Measurements from ENCODE around the gene TTLL9. TPM values are rescaled to one million over a fixed set of nuclear protein-coding genes. Genes with fewer than 3 reads are reported as not detected.
A peak's percentile ranks its signal among the peaks of the same experiment; 100 is the strongest.

Gene TTLL9
- polyA plus RNA-seq, 1 donor from 2014 or later = not detected

DNA sequence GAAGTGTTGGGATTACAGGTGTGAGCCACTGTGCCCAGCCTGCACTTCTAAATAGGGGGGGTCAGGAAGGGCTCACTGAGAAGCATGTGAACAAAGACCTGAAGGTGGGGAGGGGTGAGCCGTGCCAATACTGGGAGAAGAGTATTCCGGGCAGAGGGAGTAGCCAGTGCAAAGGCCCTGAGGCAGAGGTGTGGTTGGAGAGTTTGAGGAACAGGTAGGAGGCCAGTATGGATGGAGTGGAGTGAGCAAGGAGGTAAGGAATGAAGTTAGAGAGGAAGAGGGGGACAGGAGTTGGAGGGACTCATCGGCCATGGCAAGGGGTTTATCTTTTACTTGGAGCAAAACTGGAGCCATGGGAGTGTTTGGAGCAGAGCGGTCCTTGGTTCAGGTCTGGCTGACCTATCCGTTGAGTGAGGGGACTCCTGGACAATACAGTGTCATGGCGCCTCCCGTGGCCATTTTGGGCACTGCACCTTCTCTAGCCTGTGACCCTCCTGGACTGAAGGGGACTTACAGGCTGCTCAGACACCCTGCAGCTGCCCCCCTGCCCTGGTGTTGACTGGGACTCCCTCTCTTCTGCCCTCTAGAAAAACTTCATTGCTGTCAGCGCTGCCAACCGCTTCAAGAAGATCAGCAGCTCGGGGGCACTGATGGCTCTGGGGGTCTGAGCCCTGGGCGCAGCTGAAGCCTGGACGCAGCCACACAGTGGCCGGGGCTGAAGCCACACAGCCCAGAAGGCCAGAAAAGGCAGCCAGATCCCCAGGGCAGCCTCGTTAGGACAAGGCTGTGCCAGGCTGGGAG, 37.1 kb upstream of the TTLL9 start:
- peaks cover 0 to 14% (median 10%) of the 10 kb centered on the region in 3 donors for H3K4me1 Mint-ChIP-seq
- no peaks in the 10 kb centered on the region for H3K9me3 Mint-ChIP-seq
- peaks cover 3% of the 10 kb centered on the region for H3K27me3 Mint-ChIP-seq
- peak overlapping the region in 2 of 4 donors; percentile 37 to 63 for H3K4me3 Mint-ChIP-seq
- H3K36me3 Mint-ChIP-seq = peaks cover 2% of the 10 kb centered on the region
- H3K27ac Mint-ChIP-seq = no peak overlapping the region

GRCh38 chr20:31833931-31834521, 36.4 kb upstream of the TTLL9 start:
- Mint-ChIP-seq H3K4me1 (peaks cover 0 to 14% (median 10%) of the 10 kb centered on the region in 3 donors), H3K36me3 (peaks cover 2% of the 10 kb centered on the region), H3K4me3 (no peak overlapping the region), H3K9me3 (no peaks in the 10 kb centered on the region), H3K27ac (no peak overlapping the region), H3K27me3 (peaks cover 3% of the 10 kb centered on the region)

GRCh38 chr20:31835554-31835953, 34.9 kb upstream of the TTLL9 start:
- Mint-ChIP-seq H3K36me3 (peaks cover 2% of the 10 kb centered on the region), H3K4me3 (peak overlapping the region in 1 of 4 donors; percentile 88), H3K27me3 (peaks cover 3% of the 10 kb centered on the region), H3K9me3 (no peaks in the 10 kb centered on the region), H3K27ac (no peak overlapping the region), H3K4me1 (peaks cover 0 to 12% (median 8%) of the 10 kb centered on the region in 3 donors)

DNA sequence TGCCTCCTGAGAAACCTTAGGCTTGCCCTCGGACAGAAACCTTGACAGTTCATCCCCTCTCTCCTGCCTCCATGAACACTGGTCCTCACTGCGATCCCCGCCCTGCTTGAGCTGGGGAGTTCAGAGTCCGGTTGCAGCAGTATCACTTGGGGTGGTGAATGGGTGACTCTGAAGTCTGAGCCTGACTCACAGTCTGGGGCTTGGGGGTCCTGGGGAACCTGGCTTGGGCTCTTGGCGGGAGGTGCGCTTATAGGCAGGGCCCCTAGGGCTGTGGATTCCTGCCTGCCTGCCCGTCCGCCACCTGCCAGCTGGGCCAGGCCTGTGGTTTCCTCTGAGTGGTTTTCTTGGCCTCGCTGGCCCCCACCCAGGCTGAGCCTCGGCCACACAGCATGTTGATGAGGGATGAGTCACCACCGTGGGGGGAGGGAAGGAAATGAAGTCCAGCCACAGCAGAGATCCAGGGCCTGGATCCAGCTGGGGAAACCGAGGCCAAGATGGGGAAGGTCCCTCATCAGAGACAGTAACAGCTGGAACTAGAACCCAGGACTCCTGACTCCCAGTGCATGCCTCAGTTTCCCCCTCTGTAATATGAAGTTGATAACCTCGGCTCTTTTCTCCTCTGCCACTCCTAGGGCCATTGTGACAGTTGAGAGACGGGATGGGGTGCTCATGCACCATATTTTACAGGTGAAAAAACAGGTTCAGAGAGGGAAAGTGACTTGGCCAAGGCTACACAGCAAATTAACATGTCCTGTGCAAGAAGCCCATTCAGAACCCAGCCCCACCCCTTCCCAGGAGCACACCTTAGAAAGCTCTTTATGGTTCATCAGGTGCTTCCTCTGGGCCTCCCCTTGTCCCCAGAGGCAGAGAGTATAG, 34.2 kb upstream of the TTLL9 start:
- H3K4me3 Mint-ChIP-seq = peak overlapping the region in 1 of 4 donors; percentile 88
- peaks cover 3% of the 10 kb centered on the region for H3K27me3 Mint-ChIP-seq
- no peaks in the 10 kb centered on the region for H3K9me3 Mint-ChIP-seq
- peaks cover 2% of the 10 kb centered on the region for H3K36me3 Mint-ChIP-seq
- H3K4me1 Mint-ChIP-seq = peaks cover 0 to 12% (median 8%) of the 10 kb centered on the region in 3 donors
- no peak overlapping the region for H3K27ac Mint-ChIP-seq

DNA sequence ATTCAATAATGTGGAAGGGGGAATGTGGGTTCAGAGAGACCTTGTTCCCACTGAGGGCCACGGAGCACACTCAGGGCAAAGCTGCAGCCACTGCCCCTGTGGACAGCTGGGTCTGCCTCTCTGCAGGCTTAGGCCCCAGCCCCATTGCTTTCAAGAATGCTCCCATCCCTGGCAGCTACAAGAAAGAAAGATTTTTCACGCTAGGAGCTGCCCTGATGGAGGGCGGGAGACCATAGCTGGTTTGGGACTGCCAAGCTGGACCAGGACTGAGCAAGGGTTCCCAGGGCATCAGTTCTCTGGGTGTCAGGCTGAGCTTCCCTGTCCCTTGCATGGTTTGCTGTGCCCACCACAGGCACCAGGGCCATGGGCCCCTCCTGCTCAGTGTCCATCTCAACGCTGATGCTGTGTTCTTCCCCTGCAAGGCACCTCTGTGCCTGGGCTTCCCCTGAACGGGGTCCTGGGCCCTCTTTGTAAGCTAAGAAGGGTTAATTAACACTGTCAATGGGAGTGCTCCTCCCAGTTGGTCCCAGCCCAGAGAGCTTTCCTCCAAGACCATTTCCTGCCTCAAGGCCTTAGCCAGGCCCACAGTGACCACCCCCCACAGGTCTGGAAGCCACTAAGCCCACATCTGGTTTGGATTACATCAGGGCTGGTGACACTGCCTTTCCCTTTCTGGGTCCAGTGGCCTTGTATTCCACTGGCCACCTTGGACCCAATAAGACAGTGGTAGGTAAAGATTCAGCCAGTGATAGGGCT, 33.4 kb upstream of the TTLL9 start:
- H3K36me3 Mint-ChIP-seq = peaks cover 2% of the 10 kb centered on the region
- H3K27me3 Mint-ChIP-seq = peaks cover 3% of the 10 kb centered on the region
- no peak overlapping the region for H3K4me3 Mint-ChIP-seq
- H3K9me3 Mint-ChIP-seq = no peaks in the 10 kb centered on the region
- no peak overlapping the region for H3K27ac Mint-ChIP-seq
- peaks cover 0 to 12% (median 8%) of the 10 kb centered on the region in 3 donors for H3K4me1 Mint-ChIP-seq

DNA sequence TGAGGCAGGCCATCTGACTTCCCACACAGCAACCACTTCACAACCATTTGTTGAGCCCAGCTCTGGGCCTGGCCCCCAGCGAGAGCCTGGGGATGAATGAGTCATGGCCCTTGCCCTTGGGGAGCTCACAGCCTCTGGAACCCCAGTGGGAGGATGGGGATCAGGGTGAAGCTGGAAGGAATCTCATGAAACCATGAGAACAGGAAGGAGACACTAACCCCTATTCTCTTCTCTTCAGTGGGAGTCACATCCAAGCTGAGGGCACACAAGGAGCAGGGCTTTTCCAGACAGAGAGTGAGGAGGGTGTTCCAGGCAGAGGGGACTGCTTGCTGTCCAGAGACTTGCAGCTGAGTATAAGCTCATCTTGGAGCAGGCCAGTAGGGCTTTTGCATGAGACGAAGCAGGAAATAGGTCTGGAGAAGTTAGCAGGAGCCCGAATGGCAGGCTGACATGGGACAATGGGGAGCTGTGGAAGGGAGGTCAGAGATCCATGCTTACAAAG, 32.5 kb upstream of the TTLL9 start:
- H3K4me1 Mint-ChIP-seq = peaks cover 0 to 14% (median 9%) of the 10 kb centered on the region in 3 donors
- H3K36me3 Mint-ChIP-seq = peaks cover 3% of the 10 kb centered on the region
- H3K9me3 Mint-ChIP-seq = no peaks in the 10 kb centered on the region
- H3K4me3 Mint-ChIP-seq = no peak overlapping the region
- no peak overlapping the region for H3K27ac Mint-ChIP-seq
- H3K27me3 Mint-ChIP-seq = peaks cover 3% of the 10 kb centered on the region

DNA sequence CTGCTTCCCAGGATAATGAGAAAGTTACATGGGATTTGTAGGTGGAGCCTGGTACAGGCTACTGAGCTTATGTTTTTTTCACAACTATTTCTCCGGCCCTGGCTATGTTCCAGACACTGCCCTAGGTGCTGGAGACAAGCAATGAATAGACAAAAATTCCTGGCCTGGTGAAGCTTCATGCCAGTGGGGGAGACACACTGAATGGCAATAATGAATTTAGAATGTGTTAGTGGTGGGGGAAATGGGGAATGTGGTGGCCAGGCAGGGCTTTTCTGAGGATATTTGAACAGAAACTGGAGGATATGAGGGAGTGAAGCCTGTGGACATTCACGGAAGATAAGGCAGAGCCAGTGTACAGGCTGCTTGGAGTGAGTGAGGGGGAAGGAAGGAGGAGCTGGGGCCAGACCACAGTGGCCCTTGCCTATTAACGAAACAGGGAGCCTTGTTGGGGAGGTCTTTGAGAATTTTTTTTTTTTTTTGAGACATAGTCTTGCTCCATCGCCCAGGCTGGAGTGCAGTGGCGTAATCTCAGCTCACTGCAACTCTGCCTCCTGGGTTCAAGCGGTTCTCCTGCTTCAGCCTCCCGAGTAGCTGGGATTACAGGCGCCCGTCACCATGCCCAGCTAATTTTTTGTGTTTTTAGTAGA, 31.7 kb upstream of the TTLL9 start:
- Mint-ChIP-seq H3K4me3 (no peak overlapping the region), H3K36me3 (peaks cover 1% of the 10 kb centered on the region), H3K27me3 (peaks cover 3% of the 10 kb centered on the region), H3K27ac (no peak overlapping the region), H3K4me1 (peaks cover 0 to 11% (median 11%) of the 10 kb centered on the region in 3 donors), H3K9me3 (no peaks in the 10 kb centered on the region)

GRCh38 chr20:31839782-31840487, 30.5 kb upstream of the TTLL9 start:
- Mint-ChIP-seq H3K9me3 (no peaks in the 10 kb centered on the region), H3K4me1 (peaks cover 0 to 11% (median 11%) of the 10 kb centered on the region in 3 donors), H3K36me3 (peaks cover 1% of the 10 kb centered on the region), H3K27me3 (peaks cover 3% of the 10 kb centered on the region), H3K27ac (no peak overlapping the region), H3K4me3 (no peak overlapping the region)

- peaks cover 3% of the 10 kb centered on the region for H3K27me3 Mint-ChIP-seq
- H3K27ac Mint-ChIP-seq = no peak overlapping the region
- no peaks in the 10 kb centered on the region for H3K9me3 Mint-ChIP-seq
- H3K4me1 Mint-ChIP-seq = peaks cover 0 to 7% (median 6%) of the 10 kb centered on the region in 3 donors
- no peak overlapping the region for H3K4me3 Mint-ChIP-seq
- peaks cover 1% of the 10 kb centered on the region for H3K36me3 Mint-ChIP-seq
Observed at GRCh38 chr20:31840906-31841816, 29.3 kb upstream of the TTLL9 start.

GRCh38 chr20:31841928-31842327, 28.5 kb upstream of the TTLL9 start:
- H3K27ac Mint-ChIP-seq = no peak overlapping the region
- H3K36me3 Mint-ChIP-seq = peaks cover 1% of the 10 kb centered on the region
- H3K9me3 Mint-ChIP-seq = no peaks in the 10 kb centered on the region
- peak overlapping the region in 1 of 4 donors; percentile 21 for H3K4me3 Mint-ChIP-seq
- peaks cover 0 to 3% (median 2%) of the 10 kb centered on the region in 3 donors for H3K4me1 Mint-ChIP-seq
- H3K27me3 Mint-ChIP-seq = no peaks in the 10 kb centered on the region

DNA sequence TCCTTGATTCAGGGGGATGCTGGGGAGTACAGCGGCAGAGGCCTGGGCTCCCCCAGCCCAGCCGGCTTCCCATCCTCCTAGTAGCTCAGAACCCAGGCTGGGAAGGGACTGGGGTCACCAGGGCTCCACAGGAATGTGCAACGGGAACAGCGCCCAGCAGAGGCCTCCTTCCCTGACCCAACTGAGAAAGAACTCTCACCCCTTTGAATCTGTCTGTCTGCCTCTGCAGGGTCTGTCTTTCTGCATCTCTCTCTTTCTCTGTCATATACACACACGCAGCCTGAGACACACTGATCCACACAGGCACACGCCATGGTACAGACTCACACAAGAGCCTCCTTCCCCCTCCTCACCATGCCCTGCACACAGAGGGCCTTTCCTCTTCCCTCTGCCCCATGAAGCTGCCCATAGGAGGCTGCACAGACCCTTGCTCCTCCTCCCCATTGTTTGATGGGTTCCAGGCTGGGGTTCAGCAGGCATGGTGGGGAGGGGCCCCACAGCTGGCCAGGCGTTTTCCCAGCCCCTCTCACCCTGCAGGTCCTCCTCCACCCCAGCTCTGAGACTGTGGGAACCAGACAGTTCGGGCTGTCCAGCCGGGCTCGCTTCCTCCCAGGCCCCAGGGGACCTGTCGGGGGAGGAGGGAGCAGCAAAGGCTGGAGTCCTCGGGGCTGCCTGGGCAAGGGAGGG, 27.8 kb upstream of the TTLL9 start:
- H3K36me3 Mint-ChIP-seq = peaks cover 1% of the 10 kb centered on the region
- H3K4me1 Mint-ChIP-seq = peaks cover 0 to 3% (median 2%) of the 10 kb centered on the region in 3 donors
- no peak overlapping the region for H3K27ac Mint-ChIP-seq
- H3K9me3 Mint-ChIP-seq = no peaks in the 10 kb centered on the region
- H3K27me3 Mint-ChIP-seq = no peaks in the 10 kb centered on the region
- H3K4me3 Mint-ChIP-seq = no peak overlapping the region

DNA sequence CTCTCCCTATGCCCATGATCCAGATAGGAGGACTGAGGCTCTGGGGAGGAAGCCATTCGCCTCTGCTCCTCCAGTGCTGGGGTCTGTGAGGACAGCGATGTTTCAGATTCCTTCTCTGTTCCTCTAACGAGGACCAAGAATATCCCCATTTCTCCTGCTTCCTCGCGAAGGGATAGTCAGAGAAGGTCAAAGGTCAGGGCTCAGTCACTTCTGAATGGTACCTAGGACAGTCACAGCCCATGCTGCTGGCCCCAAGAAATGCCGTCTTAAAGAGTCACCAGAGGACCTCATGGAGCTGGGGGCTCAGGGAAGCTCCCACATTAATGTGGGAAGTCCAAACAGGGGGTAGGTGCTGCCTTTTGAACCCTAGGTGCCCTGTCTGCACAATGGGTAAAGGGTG, 27.1 kb upstream of the TTLL9 start:
- H3K27ac Mint-ChIP-seq = no peak overlapping the region
- H3K27me3 Mint-ChIP-seq = no peaks in the 10 kb centered on the region
- peaks cover 1% of the 10 kb centered on the region for H3K36me3 Mint-ChIP-seq
- no peak overlapping the region for H3K4me3 Mint-ChIP-seq
- no peaks in the 10 kb centered on the region for H3K9me3 Mint-ChIP-seq
- H3K4me1 Mint-ChIP-seq = peaks cover 0 to 3% (median 2%) of the 10 kb centered on the region in 3 donors

All from IgD-negative memory B cell (primary cell).